OCI-LY3 (cell line): ENCODE results near the gene YWHAQ.
"Not testable (repeated sequence)": the region's sequence is repeated elsewhere in the genome, so short reads cannot be mapped to it uniquely, and the experiment has no call there.

Experiments
- EZH2phosphoT487 ChIP-seq: fragments of 200-600 bp; shearing (Covaris generic); IDR thresholded peaks from 2 replicates; pipeline ENCODE4 v1.6.1; 2018; ENCODE audit warnings: antibody characterized with exemption, mixed run types, low read depth
- TF ChIP-seq, protein P1 (sequence below): fragments of 200-600, 300-600 bp; sonication (generic); IDR thresholded peaks from 2 replicates; pipeline ENCODE4 v1.5.1; 2014; ENCODE audit warnings: antibody characterized with exemption, low read length, low read depth

- TF ChIP-seq, protein P1, sequence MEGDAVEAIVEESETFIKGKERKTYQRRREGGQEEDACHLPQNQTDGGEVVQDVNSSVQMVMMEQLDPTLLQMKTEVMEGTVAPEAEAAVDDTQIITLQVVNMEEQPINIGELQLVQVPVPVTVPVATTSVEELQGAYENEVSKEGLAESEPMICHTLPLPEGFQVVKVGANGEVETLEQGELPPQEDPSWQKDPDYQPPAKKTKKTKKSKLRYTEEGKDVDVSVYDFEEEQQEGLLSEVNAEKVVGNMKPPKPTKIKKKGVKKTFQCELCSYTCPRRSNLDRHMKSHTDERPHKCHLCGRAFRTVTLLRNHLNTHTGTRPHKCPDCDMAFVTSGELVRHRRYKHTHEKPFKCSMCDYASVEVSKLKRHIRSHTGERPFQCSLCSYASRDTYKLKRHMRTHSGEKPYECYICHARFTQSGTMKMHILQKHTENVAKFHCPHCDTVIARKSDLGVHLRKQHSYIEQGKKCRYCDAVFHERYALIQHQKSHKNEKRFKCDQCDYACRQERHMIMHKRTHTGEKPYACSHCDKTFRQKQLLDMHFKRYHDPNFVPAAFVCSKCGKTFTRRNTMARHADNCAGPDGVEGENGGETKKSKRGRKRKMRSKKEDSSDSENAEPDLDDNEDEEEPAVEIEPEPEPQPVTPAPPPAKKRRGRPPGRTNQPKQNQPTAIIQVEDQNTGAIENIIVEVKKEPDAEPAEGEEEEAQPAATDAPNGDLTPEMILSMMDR: not testable (repeated sequence)
- TF ChIP-seq EZH2phosphoT487: not testable (repeated sequence)
These were observed 45.9 kb downstream of the YWHAQ start for GRCh38 chr2:9584902-9585301.
